Measurements from ENCODE around the gene SGTB.
"Not testable (repeated sequence)": the region's sequence is repeated elsewhere in the genome, so short reads cannot be mapped to it uniquely, and the experiment has no call there.

DNA sequence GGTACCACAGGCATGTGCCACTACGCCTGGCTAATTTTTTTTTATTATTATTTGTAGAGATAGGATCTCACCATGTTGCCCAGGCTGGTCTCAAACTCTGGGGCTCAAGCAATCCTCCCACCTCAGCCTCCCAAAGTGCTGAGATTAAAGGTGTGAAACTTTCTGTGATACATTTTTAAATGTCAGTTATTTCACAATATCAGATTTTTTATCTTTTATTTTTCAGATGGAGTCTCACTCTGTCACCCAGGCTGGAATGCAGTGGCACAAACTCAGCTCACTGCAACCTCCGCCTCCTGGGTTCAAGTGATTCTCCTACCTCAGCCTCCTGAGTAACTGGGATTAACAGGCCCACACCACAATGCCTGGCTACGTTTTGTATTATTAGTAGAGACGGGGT, 99.9 kb downstream of the SGTB start:
- TF ChIP-seq, protein P1, sequence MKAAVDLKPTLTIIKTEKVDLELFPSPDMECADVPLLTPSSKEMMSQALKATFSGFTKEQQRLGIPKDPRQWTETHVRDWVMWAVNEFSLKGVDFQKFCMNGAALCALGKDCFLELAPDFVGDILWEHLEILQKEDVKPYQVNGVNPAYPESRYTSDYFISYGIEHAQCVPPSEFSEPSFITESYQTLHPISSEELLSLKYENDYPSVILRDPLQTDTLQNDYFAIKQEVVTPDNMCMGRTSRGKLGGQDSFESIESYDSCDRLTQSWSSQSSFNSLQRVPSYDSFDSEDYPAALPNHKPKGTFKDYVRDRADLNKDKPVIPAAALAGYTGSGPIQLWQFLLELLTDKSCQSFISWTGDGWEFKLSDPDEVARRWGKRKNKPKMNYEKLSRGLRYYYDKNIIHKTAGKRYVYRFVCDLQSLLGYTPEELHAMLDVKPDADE (IDR thresholded peaks at IDR 0.05), result not testable (repeated sequence)
- TF ChIP-seq, protein P2, sequence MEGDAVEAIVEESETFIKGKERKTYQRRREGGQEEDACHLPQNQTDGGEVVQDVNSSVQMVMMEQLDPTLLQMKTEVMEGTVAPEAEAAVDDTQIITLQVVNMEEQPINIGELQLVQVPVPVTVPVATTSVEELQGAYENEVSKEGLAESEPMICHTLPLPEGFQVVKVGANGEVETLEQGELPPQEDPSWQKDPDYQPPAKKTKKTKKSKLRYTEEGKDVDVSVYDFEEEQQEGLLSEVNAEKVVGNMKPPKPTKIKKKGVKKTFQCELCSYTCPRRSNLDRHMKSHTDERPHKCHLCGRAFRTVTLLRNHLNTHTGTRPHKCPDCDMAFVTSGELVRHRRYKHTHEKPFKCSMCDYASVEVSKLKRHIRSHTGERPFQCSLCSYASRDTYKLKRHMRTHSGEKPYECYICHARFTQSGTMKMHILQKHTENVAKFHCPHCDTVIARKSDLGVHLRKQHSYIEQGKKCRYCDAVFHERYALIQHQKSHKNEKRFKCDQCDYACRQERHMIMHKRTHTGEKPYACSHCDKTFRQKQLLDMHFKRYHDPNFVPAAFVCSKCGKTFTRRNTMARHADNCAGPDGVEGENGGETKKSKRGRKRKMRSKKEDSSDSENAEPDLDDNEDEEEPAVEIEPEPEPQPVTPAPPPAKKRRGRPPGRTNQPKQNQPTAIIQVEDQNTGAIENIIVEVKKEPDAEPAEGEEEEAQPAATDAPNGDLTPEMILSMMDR (conservative IDR thresholded peaks at IDR 0.05; ENCODE audit: low read depth in 2 of 2), result not testable (repeated sequence)
- not testable (repeated sequence) for TF ChIP-seq EZH2 (IDR thresholded peaks at IDR 0.05; ENCODE audit: low read depth, unreplicated experiment)

Measured in GM23338 (cell line).